ACHN (cell line): ENCODE measurements around the gene LCE2D.
"Not testable (repeated sequence)": the region's sequence is repeated elsewhere in the genome, so short reads cannot be mapped to it uniquely, and the experiment has no call there.

Experiments used
- DNase-seq: peaks from one replicate; pipeline ENCODE4 v3.0.0-alpha.2; 2015
- in situ Hi-C: cut with HindIII; loops from 2 replicates; pipeline ENCODE4 v1.10.0; 2017; ENCODE audit warnings: low sequenced_read_pairs, low pct_ligation_motif_present, low pct_unique_long_range_greater_than_20kb

Gene LCE2D

DNA sequence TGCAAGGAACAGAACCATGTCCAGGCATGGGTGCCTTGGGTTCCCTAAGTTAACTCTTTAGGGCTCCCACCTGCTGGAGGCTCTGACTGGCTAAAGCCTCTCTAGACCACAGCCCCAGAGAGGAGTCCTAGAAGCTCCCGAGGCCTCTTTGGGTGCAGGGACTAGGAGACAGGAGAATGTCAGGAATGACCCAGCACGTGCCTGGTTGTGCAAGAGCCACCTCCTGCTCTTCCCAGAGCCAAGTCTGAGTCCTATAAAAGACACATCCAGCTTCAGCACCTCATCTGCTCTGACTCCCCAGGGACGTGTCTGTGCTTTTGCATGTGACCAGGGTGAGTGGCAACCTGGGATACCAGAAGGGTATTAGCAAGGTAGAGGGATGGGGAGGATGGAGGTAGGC is at the start of gene LCE2D:
Gene LCE2D (plus strand): TSS at position 283 of the 400 bp plus-strand sequence. CDS start 726 bp downstream, outside the sequence.
- DNase-seq, result no peak
- in situ Hi-C loops, result no loop called here

DNA sequence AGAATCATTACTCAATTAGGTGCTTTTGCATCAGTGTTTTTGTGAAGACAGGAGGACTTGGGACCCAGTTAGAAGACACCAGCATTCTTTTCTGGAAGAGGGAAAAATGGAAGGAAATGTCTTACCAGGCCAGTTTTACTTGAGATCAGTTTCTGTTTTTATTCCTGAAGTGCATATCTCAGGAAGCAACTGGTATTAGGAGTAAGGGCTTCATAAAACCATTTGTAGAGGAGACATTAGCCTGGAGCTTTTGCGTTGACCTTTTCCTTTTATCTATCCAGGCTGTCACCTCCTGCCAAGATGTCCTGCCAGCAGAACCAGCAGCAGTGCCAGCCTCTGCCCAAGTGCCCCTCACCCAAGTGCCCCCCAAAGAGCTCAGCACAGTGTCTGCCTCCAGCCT is 49.7 kb upstream of the LCE2D start, which contains the start of gene LCE3B:
Gene LCE3B (plus strand): TSS at position 301 of the 400 bp plus-strand sequence. CDS start 0 bp downstream, at position 301.
- in situ Hi-C loops, result no loop called here
- DNase-seq, result no peak

DNA sequence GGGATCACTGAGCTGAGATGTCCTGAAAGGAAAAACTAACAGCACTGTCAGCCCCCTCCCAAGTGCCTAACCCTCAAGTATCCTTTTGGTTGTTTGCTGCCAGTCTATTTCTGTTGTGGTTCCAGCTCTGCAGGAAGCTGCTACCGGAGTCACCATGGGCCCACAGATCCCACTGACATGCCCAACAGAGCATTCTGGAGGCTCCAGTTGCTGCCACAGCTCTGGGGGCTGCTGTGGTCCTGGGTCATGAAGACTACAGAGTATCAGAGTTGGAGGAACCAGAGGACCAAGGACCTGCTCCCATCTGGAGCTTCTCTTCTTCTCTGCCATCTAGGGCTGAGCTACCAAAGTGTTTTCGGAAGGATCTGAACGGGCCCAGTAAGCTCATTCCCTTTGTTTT is 41.2 kb upstream of the LCE2D start:
- in situ Hi-C loops, result no loop called here
- peak; percentile 0 for DNase-seq

- in situ Hi-C loops, result no loop called here
- DNase-seq, result peak; percentile 0
Measured at GRCh38 chr1:152622803-152623202, 40.4 kb upstream of the LCE2D start, which contains the start of gene LCE3A. Gene LCE3A, minus strand, starts transcription at chr1:152623103. Its CDS starts 0 bp downstream, at chr1:152623103.

GRCh38 chr1:152623203-152623844 is 39.9 kb upstream of the LCE2D start:
- DNase-seq, result peak; percentile 29
- in situ Hi-C loops, result no loop called here

DNA sequence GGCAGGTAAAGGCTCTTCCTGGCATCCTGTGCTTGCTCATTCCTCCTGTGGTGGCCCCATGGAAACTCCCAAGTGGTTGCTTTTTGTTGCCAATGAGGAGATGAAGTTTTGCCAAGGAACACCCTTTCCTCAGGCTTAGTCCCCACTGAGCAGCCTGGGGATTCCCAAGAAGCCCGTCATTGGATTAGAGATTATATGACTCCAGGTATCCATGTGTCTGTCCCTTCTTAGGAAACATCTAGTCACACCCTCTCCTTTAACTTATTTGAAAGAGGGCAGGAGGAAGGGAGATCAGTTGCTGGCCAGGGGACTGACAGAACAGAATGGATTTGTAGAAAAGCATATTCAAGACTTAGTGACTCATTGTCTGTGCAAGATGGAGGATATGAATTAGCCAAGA is 36.4 kb upstream of the LCE2D start:
- peak; percentile 0 for DNase-seq
- in situ Hi-C loops, result no loop called here

GRCh38 chr1:152630596-152630995 is 32.6 kb upstream of the LCE2D start:
- DNase-seq, result peak; percentile 0
- in situ Hi-C loops, result no loop called here

- no peak for DNase-seq
- in situ Hi-C loops, result no loop called here
Measured at GRCh38 chr1:152640351-152640750, 22.8 kb upstream of the LCE2D start.

DNA sequence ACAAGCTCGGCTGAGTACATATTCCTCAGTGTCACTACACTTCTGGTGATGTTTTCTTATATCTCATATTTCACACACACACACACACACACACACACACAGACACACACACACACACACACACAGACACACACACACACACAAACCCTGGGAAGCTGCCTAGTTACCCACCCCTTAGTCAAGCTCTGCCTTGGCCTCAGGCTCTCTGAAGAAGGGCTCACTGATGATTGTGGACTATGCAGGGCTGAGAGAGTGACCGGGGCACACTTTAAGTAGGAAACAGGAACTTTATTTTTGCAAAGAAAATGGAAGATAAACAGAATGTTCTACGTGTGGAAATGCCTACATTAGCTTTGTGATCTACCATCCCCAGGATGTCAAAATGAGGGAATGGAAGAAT is 19.2 kb upstream of the LCE2D start:
- DNase-seq, result no peak

GRCh38 chr1:152645146-152645545 is 18.0 kb upstream of the LCE2D start:
- no peak for DNase-seq
- in situ Hi-C loops, result no loop called here

More for the DNA sequence above, 19.2 kb upstream of the LCE2D start:
- in situ Hi-C loops, result no loop called here

GRCh38 chr1:152646656-152647055 is 16.5 kb upstream of the LCE2D start:
- no peak for DNase-seq
- in situ Hi-C loops, result no loop called here

DNA sequence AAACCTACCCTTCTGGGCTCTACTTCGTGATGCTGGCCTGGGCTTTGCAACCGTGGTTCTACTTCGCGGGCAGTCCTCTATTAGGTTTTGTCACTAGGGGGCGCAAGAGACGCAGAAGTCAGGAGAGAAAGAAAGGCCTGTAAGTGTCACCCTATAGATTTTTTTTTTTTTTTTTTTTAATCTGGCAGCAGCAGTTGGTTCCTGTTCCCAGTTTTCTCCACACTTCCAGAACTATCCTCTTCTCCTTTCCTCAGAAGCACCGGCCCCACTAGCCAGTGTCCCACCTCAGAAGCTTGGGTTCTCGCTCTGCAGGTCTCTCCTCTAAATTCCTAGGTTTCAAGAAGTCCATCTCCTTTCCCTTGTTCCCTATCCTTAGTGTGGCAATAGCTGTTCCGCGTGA is 9.1 kb upstream of the LCE2D start:
- in situ Hi-C loops, result no loop called here

GRCh38 chr1:152656459-152656858 is 6.7 kb upstream of the LCE2D start:
- no peak for DNase-seq
- in situ Hi-C loops, result no loop called here

More for the DNA sequence above, 9.1 kb upstream of the LCE2D start:
- peak; percentile 65 for DNase-seq

DNA sequence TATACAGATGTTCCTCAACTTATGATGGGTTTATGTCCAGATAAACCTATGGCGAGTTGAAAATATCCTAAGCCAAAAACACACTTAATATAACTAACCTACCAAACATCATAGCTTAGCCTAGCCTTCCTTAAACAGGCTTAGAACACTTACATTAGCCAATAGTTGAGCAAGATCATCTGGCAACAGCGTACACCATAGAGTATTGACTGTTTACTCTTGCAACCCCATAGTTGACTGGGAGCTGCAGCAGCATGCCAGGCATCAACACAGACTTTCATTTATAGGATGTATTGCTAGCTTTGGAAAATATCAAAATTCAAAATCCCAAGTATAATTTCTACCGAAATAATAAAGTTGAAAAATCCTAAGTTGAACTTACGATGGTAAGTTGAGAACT is 5.5 kb upstream of the LCE2D start:
- DNase-seq, result no peak
- in situ Hi-C loops, result no loop called here

DNA sequence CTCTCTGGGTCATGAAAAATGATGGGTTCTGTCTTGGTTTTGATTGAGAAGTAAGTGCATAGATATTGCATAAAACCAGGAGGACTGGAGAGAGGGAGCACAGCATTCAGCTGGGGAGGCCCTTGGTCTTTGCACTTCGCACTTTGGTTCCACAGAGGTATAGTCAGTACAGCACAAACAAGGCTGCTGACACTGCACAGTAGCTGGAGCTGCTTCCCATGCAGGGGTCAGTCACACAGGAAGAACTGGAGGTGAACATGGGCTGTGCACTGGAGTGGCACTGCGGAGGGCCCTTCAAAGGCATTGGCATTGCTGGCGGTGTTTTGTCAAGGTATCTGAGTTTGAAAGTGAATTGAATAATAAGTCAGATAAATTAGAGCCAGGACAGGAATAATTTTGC is 4.5 kb upstream of the LCE2D start:
- DNase-seq, result no peak
- in situ Hi-C loops, result no loop called here

DNA sequence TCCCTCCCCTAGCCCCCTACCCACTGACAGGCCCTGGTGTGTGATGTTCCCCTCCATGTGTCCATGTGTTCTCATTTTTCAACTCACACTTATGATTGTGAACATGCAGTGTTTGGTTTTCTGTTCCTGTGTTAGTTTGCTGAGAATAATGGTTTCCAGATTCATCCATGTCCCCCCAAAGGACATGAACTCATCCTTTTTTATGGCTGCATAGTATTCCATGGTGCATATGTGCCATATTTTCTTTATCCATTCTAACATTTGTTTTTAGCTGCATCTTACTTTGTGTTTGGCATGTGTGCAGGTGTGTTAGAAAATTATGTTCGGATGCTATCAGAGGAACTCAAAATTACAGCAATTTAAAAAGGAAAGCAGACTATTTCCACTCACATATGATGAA is 3.0 kb downstream of the LCE2D start:
- in situ Hi-C loops, DNase-seq: not testable (repeated sequence)

DNA sequence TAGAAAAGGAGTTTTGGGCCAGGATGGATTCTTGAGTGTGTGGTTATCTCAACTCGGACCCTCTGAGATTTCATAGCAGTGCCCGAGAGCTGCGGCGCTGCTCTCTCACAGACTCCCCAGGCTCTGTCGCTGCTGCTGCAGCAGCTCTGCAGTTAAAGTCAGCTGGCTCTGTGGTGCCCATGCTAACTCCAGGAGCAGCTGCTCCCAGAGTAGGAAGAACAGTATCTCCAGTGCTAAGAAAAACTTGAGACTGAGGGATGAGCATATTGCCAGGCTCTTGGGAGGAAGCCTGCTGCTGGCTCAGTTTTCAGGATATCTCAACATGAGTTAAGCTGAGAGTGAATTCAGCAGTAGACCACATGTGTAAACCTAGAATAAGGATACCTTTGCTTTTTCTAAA is 4.5 kb downstream of the LCE2D start:
- in situ Hi-C loops, result no loop called here

GRCh38 chr1:152673016-152673415 is 9.8 kb downstream of the LCE2D start:
- in situ Hi-C loops, result no loop called here
- DNase-seq, result no peak

More for the DNA sequence above, 4.5 kb downstream of the LCE2D start:
- no peak for DNase-seq

- in situ Hi-C loops, DNase-seq: not testable (repeated sequence)
Measured at GRCh38 chr1:152674983-152675382, 11.8 kb downstream of the LCE2D start, which contains the start of gene LCE2C. Gene LCE2C, plus strand, starts transcription at chr1:152675279. Its CDS starts 737 bp downstream, at chr1:152676016.

- in situ Hi-C loops, result no loop called here
Measured at GRCh38 chr1:152679459-152679858, 16.3 kb downstream of the LCE2D start.

More at GRCh38 chr1:152679459-152679858, 16.3 kb downstream of the LCE2D start:
- no peak for DNase-seq
